CMK (cell line): ENCODE measurements around the gene MIR17HG.
"Not testable (repeated sequence)": the region's sequence is repeated elsewhere in the genome, so short reads cannot be mapped to it uniquely, and the experiment has no call there.

Source experiments
- DNase-seq: peaks from one replicate; pipeline ENCODE4 v3.0.0-alpha.2; 2010; ENCODE audit warnings: low read depth

The MIR17HG gene

DNA sequence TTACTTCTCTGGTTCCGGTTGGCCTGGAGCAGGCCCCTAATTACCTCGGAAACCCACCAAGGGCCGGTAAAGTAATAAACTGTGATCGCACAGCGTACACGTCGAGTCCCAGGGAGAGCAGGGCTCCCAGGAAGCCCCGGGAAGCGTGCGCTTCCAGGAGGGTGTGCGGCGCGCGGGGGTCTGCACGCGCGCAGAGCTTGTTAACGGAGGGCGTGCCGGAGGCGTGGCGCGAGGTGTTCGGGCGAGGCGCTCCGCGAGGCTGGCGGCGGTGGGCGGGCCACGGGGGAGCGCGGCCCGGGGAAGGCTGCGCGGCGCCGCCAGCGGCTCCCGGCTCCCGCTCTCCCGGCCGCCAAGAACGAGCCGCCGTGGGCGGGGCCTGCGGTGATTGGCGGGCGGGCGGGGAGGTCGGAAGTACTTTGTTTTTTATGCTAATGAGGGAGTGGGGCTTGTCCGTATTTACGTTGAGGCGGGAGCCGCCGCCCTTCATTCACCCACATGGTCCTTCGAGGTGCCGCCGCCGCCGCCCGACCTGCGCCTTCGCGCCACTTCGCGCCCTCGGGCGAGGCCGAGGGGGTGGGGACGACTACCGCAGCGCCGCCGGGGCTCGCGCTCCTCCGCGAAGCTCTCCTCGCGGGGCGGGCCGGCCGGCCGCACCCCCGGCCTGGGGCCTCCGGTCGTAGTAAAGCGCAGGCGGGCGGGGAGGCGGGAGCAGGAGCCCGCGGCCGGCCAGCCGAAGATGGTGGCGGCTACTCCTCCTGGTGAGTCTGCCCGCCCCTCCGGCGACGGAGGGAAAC, at the start of gene MIR17HG:
Gene MIR17HG, plus strand, starts transcription at position 486 of the 794 bp plus-strand sequence.
- peak; percentile 85 for DNase-seq

DNA sequence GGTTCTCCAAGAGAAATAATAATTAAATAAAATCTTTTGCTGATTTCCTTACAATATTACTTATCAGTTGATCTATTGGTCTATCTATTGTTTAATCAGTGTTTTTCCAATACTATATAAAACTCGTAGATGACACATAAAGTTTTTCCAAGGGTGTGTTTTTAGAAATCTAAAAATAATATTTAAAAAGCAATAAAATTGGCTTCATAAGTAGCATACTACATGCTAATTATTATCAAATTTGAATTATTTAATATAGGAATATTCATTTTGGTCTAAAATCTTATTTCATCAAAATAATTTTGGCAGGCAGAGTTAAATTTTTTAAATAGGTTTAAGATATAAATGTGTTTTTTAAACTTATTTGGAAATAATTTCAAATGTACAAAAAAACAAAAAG, 49.4 kb upstream of the MIR17HG start:
- no peak for DNase-seq

DNA sequence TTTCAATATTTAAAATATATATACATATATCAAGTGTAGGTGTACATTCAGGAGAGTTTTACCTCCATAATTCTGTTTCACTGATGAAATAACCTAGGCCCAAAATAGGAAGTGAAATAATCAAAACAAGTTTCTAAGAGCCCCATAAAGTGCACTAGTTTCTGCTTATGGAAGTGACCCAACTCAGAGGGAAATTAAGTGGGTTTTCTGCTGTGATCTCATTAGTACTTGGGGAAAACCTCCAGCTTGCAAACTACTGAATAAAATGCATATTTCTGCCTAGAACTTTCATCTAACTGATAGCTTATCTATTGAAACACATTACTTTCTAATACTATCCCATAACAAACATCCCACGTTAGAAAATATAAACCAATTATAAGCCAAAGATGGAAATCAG, 45.4 kb upstream of the MIR17HG start:
- no peak for DNase-seq

DNA sequence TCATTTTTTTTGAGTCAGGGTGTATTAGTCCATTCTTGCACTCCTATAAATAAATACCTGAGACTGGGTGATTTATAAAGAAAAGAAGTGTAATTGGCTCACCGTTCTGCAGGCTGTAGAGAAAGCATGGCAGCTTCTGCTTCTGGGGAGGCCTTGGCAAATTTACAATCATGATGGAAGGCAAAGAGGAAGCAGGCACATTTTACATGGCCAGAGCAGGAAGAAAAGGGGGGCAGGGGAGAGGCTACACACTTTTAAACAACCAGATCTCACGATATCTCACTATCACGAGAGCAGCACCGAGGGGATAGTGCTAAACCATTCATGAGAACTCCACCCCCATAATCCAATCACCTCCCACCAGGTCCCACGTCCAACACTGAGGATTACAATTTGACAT, 44.5 kb upstream of the MIR17HG start:
- no peak for DNase-seq

DNA sequence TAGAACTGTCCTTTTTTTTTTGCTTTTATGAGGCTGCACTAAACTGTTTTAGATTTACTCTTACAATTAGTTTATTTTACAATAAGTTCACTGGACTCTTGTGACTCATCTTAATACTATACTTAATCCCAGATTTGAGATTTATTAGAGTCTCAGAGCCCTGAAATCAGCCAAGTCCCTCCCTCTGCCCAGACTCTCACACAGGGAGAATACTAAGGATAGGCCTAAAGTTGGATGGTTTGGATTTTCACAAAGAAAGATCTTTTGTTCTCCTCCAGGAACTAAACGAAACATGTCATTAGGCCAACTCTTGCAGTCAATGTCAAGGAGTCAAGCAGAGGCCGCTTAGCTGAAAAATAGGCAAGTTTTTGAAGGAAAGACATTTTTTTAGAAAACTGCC, 42.7 kb upstream of the MIR17HG start:
- DNase-seq = no peak

DNA sequence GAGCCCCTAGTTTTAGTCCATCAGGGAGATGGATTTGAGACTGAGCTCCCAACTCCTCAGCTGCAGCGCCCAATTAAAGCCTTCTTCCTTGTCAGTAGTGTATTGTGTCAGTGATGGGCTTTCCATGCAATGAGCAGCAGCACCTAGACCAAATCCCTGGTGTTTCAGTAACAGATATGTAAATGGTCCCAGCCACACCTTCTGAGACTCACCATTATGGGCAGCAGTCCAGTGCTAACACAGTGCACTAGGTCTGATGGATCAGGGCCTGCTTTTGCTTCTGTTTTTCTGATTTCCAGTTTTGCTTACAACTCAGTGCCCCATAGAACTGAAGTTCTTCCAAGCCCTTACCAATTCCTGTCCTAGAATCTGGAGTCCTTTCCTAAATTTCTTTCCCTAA, 41.8 kb upstream of the MIR17HG start:
- no peak for DNase-seq

DNA sequence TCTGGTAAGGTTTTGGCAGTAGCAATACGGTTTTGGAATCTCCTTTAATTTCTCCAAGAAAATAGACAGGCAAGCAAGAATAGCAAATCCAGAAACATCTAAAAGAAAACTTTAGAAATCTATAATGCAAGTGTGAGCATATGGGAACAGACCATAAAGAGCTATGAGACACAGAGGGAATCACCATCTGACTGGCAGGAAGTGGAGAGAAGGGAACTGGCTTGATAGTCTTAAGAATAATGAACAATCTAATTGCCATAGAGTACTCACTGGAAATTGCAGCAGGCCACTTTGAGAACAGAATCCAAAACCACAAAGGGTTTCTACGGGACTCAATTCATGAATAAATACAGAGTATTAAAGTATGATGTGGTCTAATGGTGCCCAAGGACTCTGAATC, 39.6 kb upstream of the MIR17HG start:
- no peak for DNase-seq

DNA sequence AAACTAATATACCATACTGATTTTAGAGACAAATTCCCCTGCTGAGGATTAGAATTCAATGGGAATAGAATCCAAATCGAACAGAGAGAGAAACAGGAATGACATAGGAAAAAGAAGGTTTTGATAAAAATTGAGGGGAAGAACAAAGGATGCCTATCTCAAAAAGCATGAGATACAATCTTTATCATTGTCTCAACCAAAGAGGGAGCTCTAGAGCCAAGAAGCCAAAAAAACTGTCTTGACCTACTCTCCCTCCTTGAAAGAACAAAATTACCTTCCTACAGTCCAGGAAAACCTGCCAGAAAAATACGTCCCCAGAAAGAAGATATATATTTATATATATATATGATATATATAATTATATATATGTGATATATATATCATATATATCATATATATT, 39.2 kb upstream of the MIR17HG start:
- DNase-seq = no peak

DNA sequence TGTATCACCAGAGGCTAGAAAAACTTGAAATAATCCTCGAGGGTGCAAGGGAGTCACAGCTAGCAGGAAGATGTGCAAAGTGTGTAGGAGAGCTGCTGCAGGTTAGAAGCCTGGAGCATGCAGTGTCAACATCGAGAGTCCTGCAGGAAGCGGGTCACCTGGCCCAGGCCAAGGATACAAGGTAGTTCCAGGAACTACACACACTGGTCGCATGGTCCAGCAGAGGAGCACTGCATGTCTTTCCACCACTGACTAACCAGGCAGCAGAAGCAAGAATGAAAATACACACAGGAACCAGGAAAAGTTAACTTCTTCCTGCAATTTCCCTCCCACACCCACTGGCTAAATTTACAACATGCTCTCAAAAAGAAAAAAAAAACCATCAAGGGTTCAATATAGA, 36.0 kb upstream of the MIR17HG start:
- no peak for DNase-seq

DNA sequence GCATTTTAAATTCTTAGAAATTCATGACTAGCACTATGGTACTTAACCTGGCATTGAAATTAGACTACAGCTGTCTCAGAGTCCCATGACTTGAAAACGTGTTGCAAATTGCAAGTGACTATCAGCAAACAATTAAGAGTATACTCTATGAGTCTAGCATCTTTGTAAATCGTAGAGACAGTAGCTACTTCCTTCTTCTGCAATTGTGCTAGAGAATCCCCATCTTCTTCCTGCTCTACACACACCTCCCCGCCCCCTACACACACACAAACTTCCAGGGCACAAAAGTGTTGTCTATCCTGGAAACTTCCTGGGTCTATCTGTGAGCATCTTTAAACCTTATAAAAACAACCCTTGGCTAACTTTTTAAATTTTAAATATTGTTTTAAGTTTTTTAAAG, 35.2 kb upstream of the MIR17HG start:
- no peak for DNase-seq

DNA sequence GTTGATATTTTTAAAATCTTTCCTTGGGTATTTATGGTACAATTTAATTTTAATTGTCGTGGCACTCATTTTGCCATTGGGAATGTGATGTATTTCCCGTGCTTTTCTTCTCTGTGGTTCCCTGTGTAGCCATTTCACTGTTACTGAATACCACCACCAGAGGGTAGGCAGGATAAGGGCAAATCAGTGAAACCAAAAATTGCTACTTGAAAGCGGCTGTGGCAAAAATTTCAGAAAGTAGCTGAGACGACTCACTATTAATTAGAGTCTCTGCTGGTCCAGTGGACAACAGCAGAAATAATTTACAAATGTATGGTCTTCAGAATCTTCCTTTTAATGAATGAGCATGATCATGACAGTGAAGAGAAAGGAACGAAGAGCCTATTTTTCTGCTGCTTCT, 34.4 kb upstream of the MIR17HG start:
- peak; percentile 24 for DNase-seq

DNA sequence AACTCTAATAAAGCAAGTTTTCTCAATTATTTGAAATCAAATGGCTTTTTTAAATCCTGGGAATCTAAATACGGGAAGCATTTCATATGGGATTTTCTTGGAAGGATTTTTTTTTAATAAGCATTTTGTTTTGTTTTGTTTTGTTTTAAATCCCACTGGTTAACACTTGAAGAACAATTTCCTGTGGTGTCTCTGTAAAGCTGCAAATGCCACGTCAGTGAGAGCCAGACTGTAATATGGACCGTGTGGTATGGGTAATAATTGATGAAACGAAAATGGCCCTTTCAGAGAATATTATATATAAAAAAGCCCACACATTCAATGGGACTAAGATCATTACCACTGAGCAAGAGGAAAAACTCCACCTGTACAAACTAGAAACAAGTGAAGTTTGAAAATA, 33.9 kb upstream of the MIR17HG start:
- no peak for DNase-seq

DNA sequence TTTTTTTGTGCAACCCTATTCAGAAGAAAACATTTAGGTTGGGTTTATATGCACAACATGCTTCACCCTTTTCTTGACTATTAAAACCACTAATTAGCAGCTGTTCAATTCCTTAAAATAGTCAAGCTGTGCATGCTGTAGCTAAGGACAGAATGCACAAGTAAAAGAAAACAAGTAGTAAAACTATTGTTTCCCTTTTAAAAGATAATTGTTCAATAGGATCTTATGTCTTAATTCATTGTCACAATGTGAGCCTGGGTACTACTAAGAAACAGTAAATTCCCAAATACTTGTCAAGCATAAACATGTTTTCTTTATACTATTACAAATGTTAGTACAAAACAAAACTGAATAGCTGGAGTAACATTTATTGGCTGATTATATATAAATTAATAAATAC, 32.6 kb upstream of the MIR17HG start:
- DNase-seq = no peak

DNA sequence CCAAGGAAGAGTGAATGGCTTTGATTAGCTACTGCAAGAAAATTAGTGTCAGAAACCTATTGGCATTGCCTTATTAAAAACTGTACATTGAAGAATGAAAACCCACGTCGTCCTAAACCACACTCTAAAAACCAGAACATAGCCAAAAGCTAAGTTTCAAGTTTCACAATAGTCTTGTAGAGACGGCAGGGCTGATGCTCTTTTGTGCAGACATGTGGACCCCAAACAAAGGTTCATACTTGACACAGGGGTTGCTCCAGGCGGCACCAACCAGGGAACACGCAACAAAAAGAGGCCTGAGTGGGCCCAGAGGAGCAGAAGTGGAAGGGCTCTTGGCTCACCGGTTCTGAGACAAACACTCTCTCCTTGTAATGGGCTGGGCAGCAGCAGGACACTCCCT, 28.6 kb upstream of the MIR17HG start:
- DNase-seq = no peak

DNA sequence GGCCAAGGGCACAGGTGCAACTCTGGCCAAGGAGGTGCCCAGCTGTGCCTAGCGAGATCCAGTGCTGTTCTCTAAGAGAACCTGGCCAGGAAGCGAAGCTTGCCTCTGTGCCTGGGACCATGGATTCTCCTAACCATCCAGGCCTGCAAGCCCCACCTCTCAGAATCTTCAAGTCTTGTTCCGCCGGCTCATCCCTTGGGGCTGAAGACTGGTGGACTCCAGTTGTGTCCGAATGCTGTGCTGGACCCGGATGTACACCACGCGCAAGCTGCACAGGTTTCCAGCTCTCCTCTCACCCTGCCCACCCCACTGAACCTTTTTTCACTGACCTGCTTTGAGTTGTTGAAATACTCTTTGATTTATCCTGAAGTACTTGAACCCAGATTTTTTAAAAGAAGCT, 27.5 kb upstream of the MIR17HG start:
- DNase-seq = no peak

DNA sequence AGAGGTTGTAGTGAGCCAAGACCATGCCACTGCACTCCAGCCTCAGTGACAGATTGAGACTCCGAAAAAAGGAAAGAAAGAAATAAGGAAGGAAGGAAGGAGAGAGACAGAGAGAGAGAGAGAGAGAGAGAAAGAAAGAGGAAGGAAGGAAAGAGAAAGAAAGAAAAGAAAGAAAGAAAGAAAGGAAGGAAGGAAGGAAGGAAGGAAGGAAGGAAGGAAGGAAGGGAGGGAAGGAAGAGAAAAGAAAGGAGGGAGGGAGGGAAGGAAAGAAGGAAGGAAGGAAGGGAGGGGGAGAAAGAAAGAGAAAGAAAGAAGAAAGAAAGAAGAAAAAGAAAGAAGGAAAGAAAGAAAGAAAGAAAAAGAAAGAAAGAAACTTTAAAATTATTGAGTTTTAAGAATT, 26.5 kb upstream of the MIR17HG start:
- DNase-seq = not testable (repeated sequence)

DNA sequence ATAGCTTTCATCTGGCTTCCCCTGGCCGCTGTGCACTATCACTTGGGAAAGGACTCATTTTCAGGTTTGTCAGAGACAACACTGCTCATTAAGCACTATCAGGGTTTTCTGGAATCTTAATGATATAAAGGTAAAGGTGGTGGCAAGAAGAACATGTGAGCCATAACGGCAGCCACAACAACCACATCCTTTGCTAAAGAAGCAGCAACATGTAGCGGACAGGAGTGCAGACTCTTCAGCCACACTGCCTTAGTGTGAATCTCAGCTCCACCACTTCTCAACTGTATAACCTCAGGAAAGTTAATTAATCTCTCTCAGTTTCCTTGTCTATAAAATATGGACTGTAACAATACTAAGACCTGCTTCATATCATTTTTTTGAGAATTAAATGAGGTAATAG, 24.1 kb upstream of the MIR17HG start:
- DNase-seq = no peak

DNA sequence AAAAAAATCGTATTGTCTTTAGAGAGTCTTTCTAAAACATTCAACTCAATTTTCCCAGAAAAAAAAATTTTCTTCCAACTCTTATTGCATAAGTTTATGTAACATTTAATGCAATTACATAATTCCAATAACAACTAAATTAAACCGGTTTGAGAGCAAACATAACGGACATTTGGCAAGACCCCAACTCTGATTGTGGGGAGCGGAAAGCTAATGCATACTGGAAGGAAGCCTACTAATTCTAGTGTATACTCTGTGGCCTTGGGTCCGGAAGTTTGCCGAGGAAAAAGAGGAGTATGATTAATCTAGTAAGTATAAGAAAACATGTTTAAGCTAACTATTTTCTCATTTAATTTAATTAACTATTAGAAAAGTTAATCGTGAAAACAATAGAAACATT, 21.3 kb upstream of the MIR17HG start:
- DNase-seq = no peak

DNA sequence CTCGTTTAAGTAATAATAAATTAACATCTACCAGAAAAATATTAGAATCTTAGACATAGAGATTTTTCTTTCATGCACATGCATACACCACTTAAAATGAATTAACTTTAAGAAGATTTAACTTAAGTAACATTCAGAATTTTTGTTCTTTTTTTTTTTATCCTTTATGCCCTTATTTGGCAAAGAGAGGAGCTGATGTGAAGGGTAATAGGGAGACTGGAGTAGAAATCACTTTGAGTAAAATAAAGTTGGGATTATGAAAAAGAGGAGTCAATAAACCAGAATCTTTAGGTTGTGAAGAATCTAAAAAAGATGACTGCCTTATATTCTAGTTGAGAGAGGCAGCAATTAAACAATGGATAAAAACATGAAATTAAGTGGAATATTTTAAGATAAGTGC, 18.8 kb upstream of the MIR17HG start:
- no peak for DNase-seq

DNA sequence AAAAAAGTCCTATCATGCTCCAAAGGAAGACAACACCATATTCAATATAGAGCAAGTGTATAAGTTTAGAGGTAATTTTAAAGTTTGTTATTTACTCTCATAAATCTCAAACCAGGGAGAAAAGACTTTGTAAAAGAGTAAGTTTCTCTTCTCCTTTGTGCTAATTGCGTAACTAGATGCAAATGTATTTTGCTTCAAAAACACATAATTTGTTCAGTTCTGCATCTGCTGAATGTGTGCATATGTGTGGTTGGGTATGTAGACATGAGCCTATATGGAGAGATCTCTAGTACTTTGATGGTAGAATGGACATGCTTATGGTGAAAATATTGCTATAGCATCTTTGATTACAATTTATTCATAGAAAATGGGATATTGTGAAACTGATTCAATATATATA, 17.8 kb upstream of the MIR17HG start:
- DNase-seq = no peak

DNA sequence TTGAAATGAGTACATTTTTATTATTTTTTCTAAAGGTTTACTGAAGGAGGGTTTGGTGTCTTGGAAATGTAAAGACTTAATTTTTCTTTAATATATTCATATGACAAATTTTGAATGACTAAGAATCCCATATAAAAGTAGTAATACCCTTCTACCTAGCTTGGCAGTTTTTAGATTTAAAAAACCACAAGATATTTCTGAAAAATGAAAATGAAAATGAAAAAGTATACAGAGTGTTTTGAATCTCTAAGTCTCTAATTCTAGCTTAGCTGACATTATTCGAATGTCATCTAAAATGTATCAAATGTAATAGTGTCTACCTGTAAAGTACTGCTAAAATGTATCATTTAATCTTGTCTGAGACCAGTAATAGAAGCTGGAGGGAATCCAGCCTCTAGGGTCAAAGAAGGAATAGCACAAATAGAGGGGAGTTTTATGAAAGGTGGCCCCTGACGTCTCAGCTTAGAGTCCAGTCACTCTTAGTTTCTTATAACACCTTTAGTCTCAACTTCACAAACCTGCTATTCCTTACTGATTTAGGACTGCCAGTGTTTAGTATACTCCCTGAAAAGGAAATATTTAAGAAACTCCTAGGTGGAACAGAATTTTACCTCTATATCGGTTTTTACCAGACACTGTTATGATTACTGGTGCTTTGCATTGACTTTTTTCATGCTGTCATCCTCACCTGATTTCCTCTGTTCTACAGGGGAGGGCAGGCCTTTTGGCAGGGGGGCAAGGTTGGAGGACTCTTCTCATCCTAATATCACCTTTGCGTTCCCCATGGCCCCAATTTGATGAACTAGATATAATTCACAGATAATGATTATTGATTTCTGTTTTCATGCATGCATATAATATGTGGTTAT, 16.2 kb upstream of the MIR17HG start:
- DNase-seq = no peak

DNA sequence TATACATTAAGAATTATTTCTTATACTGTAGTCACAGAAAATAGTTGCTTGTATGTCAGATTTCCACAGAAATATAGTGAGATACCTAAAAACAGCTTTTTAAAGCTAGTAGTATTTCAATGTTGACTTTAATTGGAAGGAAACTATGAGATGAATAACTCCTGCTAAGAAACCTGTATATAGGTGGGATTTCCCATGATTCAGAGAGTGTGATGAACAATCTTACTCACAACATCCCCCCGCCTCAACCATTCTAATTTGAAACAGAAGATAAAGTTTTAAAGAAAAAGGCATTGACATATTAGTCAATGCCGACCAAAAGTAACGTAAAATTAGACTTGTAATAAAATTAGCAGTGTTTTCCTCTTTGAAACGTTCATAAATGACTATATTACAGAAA, 1.4 kb upstream of the MIR17HG start:
- DNase-seq = no peak

DNA sequence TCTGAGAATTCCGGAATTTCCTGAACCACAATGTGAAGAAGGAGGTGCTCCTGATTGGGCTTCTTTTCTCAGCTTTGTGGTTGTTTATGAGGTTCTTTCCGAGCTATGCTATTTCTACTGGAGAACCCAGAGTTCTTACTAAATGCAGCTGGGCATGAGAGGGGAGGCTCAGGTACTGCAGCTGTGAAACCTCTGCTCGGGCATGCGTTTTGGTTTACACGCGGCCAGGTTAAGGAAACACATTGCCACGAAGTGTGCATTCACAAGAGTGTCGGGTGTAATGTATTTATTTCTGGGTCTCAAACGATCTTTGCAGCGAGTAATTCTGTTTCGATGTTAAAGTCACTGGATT, 661 bp upstream of the MIR17HG start:
- no peak for DNase-seq
